GM18505 (cell line): ENCODE measurements around the gene CLHC1.
A peak's percentile ranks its signal among the peaks of the same experiment; 100 is the strongest.
"Not testable (repeated sequence)": the region's sequence is repeated elsewhere in the genome, so short reads cannot be mapped to it uniquely, and the experiment has no call there.

Experiments
- ATAC-seq: cut with Tn5 transposase; IDR thresholded peaks from one replicate; pipeline ENCODE4 v1.9.1; 2021; ENCODE audit not compliant: unreplicated experiment
- POLR2A ChIP-seq: IDR thresholded peaks from 4 replicates; pipeline ENCODE4 v1.6.1; 2011; ENCODE audit warnings: borderline replicate concordance; ENCODE audit not compliant: insufficient read depth, insufficient read length; ENCODE audit errors: extremely low read depth

Gene CLHC1

DNA sequence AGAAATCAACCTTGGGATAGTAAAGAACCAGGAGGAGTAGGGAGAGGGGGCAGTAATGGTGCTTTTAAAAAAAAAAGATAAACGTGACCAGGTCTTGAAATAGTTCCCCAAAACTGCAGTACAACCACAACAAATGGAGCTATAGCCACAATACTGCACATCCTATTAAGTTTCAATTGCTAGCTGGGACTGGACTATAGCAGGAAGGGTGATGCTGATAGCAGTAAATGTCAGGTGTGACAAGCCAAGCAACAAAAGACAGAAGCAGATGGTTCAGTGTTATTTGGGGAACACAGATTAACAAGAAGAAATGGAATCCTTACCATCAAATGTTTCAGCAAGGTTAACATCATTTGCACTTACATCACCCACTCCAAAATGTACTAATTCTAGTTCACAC, 10.5 kb upstream of the CLHC1 start:
- ATAC-seq = no peak
- TF ChIP-seq POLR2A = no peak

DNA sequence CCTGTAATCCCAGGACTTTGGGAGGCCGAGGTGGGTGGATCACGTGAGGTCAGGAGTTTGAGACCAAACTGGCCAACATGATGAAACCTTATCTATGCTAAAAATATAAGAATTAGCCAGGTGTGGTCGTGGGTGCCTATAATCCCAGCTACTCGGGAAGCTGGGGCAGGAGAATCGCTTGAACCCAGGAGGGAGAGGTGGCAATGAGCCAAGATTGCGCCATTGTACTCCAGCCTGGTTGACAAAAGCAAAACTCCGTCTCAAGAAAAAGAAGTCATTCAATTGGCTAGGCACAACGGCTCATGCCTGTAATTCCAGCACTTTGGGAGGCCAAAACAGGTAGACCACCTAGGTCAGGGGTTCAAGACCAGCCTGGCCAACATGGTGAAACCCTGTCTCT, 9.5 kb upstream of the CLHC1 start:
- not testable (repeated sequence) for ATAC-seq

- no peak for ATAC-seq
- no peak for TF ChIP-seq POLR2A
Observed at GRCh38 chr2:55239656-55240222, 7.6 kb upstream of the CLHC1 start.

DNA sequence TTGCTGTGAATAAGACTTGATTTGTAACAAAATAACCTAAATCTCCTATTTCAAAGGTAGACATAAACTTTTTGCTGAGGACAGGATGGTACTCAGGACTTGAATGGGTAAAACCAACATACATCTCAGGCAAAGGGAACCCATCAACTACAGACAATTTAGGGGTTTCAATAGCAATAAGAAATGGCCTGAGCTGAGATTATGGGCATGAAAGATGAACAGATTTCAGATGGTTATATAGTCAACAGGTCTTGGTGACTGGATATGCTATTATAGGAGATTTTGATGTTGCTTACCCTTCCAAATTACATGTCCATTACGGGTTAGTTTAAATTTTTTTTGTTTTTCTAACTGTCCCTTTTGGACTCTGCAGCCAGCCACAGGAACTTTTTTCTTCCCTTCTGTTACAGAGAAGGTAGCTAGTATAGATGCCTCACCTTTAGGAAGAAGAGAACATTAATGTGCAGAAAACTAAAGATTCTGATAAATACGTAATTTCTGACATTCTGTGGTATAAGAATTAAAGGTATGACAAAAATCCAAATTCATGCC, 5.0 kb upstream of the CLHC1 start:
- no peak for ATAC-seq

GRCh38 chr2:55235724-55236538, 3.8 kb upstream of the CLHC1 start:
- ATAC-seq = no peak
- no peak for TF ChIP-seq POLR2A

More for the DNA sequence above, 5.0 kb upstream of the CLHC1 start:
- peak; percentile 23 for TF ChIP-seq POLR2A

- no peak for ATAC-seq
- TF ChIP-seq POLR2A = no peak
Observed at GRCh38 chr2:55233658-55233940, 1.5 kb upstream of the CLHC1 start.

- no peak for ATAC-seq
- no peak for TF ChIP-seq POLR2A
Observed at GRCh38 chr2:55232863-55233657, 967 bp upstream of the CLHC1 start.

DNA sequence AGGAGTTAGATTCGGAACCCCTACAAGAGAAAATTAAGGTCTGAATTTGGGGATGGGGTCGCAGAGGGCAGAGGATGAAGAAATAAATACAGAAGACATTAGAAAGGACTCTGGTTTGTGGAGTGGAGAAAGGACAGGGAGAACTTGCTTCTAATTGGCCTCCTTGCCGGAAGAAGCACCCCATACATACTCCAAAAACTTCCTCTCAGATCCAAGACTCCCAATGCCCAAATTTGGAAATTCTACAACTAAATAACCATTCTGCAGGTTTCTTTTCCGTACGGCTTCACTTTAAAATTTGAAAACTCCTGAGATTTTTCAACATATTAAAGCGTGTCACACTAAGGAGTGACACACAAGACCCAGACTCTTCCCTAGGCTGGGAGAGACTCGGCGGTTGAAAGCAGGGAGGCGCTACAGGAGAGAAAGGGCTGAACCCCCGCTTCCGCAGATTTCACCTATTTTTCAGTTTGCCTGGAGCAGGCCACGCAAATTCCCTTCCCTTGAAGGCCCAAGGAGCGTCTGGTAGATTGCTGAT, 478 bp downstream of the CLHC1 start:
- no peak for TF ChIP-seq POLR2A
- no peak for ATAC-seq

- no peak for TF ChIP-seq POLR2A
- no peak for ATAC-seq
Observed at GRCh38 chr2:55230551-55230950, 1.5 kb downstream of the CLHC1 start.

- no peak for TF ChIP-seq POLR2A
- ATAC-seq = no peak
Observed at GRCh38 chr2:55229221-55229620, 2.9 kb downstream of the CLHC1 start.

DNA sequence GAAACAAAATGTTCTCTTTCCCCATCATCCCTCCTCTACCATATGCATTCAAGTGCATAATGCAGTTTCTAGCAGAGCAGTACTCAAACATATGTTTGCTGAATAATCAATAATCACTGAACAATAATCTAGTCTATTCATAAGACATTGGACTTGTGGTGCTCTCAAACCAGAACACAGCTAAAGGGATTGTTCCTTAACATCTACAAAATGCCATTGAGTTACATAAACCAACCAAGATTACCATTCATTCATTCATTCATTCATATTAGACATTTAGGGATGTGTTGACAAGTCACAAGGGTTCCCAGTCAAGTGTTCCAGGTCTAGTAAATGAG, 3.9 kb downstream of the CLHC1 start:
- no peak for ATAC-seq

GRCh38 chr2:55227437-55228225, 4.5 kb downstream of the CLHC1 start:
- not testable (repeated sequence) for ATAC-seq

More for the DNA sequence above, 3.9 kb downstream of the CLHC1 start:
- no peak for TF ChIP-seq POLR2A

DNA sequence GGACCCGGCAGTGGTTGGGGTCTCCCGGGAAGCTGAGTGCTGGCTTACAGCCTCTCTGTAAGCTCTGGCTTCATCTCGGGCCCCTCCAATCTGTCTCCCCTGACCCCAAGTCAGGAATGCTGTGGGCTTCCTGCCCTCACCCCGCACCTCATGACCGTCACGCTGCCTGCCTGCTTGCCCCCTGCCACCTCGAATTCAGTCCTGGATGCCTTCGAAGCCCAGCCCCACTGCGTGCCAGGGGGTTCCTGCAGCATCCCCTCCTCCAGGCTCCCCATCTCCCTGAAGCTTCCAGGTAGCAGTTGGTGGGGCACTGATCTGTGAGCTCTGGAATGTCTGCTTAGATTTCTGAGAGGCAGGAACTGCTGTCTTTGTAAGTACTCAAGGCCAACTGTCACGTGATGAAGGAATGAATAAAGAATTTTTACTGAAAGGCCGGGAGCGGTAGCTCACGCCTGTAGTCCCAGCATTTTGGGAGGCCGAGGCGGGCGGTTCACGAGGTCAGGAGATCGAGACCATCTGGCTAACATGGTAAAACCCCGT, 6.5 kb downstream of the CLHC1 start:
- no peak for ATAC-seq

DNA sequence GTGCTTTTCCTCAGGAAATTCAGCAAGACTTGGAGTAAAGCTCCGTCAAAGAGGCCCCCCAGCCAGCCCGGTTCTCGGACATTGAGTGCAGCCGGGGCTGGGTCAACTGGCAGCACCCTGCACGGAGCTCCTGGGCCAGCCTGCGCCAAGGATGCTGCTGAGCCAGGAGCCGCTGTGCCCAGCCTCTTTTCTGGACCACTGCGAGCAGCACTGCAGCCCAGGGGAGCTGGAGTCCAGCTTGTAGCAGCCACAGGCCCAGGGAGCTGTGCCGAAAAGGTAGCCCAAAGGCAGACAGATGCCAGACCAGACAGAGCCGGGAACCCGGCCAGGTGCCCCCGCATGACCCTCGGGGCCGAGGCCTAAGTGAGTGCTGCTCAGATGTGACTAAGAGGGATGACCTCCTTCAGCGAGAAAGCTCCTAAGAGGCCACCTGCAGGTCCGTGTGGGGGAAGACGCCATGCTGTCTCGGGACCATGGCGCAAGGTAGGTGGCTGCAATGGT, 7.3 kb downstream of the CLHC1 start:
- no peak for ATAC-seq
- no peak for TF ChIP-seq POLR2A

More for the DNA sequence above, 6.5 kb downstream of the CLHC1 start:
- no peak for TF ChIP-seq POLR2A
